Activated T-helper 17 cell treated with anti-CD3 and anti-CD28 coated beads, Interleukin-2, amount 50 U/mL, for 72 hours (primary cell): ENCODE results near the gene MAST2. TPM values are rescaled to one million over a fixed set of nuclear protein-coding genes. Genes with fewer than 3 reads are reported as not detected.
"Not testable (repeated sequence)": the region's sequence is repeated elsewhere in the genome, so short reads cannot be mapped to it uniquely, and the experiment has no call there.

Source experiments
- ATAC-seq: fragments of 150-1000 bp; cut with Tn5 transposase; replicated peaks from 2 replicates; pipeline ENCODE4 v1.10.0; 2021; ENCODE audit warnings: mild to moderate bottlenecking, moderate library complexity
- H3K27ac Mint-ChIP-seq: one replicate; pipeline ENCODE4 v1.8.0; 2022; ENCODE audit warnings: mixed read lengths
- H3K27me3 Mint-ChIP-seq: one replicate; pipeline ENCODE4 v1.8.0; 2022; ENCODE audit warnings: mixed read lengths
- H3K36me3 Mint-ChIP-seq: one replicate; pipeline ENCODE4 v1.8.0; 2022; ENCODE audit warnings: low read depth, mild to moderate bottlenecking, mixed read lengths
- H3K4me1 Mint-ChIP-seq: one replicate; pipeline ENCODE4 v1.8.0; 2022; ENCODE audit warnings: mixed read lengths
- H3K4me3 Mint-ChIP-seq: one replicate; pipeline ENCODE4 v1.8.0; 2022; ENCODE audit warnings: mild to moderate bottlenecking, mixed read lengths
- H3K9me3 Mint-ChIP-seq: one replicate; pipeline ENCODE4 v1.8.0; 2022; ENCODE audit warnings: mixed read lengths
- total RNA-seq, 2 donors: library from RNA; stranded (reverse); gene quantifications; one replicate each; pipeline ENCODE4 v1.2.3, GENCODE V29; 2022

Gene MAST2
- total RNA-seq, 2 donors from 2014 or later: 24.4 to 29.8 TPM

- Mint-ChIP-seq H3K27me3 (no peaks in the 10 kb centered on the region), H3K9me3 (no peaks in the 10 kb centered on the region), H3K36me3 (peaks cover 40% of the 10 kb centered on the region), H3K4me3 (no peak overlapping the region), H3K4me1 (no peaks in the 10 kb centered on the region), H3K27ac (peak overlapping the region; percentile 13)
- ATAC-seq: no peak
Measured at GRCh38 chr1:45833361-45833760, 29.9 kb downstream of the MAST2 start.

- no peaks in the 10 kb centered on the region for H3K9me3 Mint-ChIP-seq
- H3K4me1 Mint-ChIP-seq: no peaks in the 10 kb centered on the region
- no peak overlapping the region for H3K4me3 Mint-ChIP-seq
- H3K27ac Mint-ChIP-seq: no peak overlapping the region
- peaks cover 27% of the 10 kb centered on the region for H3K36me3 Mint-ChIP-seq
- no peaks in the 10 kb centered on the region for H3K27me3 Mint-ChIP-seq
- no peak for ATAC-seq
Measured at GRCh38 chr1:45834689-45835088, 31.3 kb downstream of the MAST2 start.

GRCh38 chr1:45836451-45836850 is 33.0 kb downstream of the MAST2 start:
- no peak overlapping the region for H3K4me3 Mint-ChIP-seq
- H3K9me3 Mint-ChIP-seq: no peaks in the 10 kb centered on the region
- no peaks in the 10 kb centered on the region for H3K27me3 Mint-ChIP-seq
- ATAC-seq: no peak
- no peaks in the 10 kb centered on the region for H3K4me1 Mint-ChIP-seq
- H3K27ac Mint-ChIP-seq: no peak overlapping the region
- peaks cover 15% of the 10 kb centered on the region for H3K36me3 Mint-ChIP-seq

GRCh38 chr1:45836861-45837260 is 33.4 kb downstream of the MAST2 start:
- ATAC-seq, H3K4me3 Mint-ChIP-seq: not testable (repeated sequence)

GRCh38 chr1:45838322-45838721 is 34.9 kb downstream of the MAST2 start:
- H3K27me3 Mint-ChIP-seq, H3K36me3 Mint-ChIP-seq, ATAC-seq, H3K4me1 Mint-ChIP-seq, H3K9me3 Mint-ChIP-seq, H3K27ac Mint-ChIP-seq, H3K4me3 Mint-ChIP-seq: not testable (repeated sequence)

More at GRCh38 chr1:45836861-45837260, 33.4 kb downstream of the MAST2 start:
- H3K36me3 Mint-ChIP-seq: peaks cover 11% of the 10 kb centered on the region
- H3K9me3 Mint-ChIP-seq, H3K27ac Mint-ChIP-seq, H3K27me3 Mint-ChIP-seq, H3K4me1 Mint-ChIP-seq: not testable (repeated sequence)

GRCh38 chr1:45840704-45841103 is 37.3 kb downstream of the MAST2 start:
- no peak for ATAC-seq
- H3K27ac Mint-ChIP-seq: no peak overlapping the region
- no peak overlapping the region for H3K4me3 Mint-ChIP-seq
- H3K4me1 Mint-ChIP-seq: no peaks in the 10 kb centered on the region
- no peaks in the 10 kb centered on the region for H3K9me3 Mint-ChIP-seq
- H3K36me3 Mint-ChIP-seq: no peaks in the 10 kb centered on the region
- H3K27me3 Mint-ChIP-seq: no peaks in the 10 kb centered on the region

GRCh38 chr1:45842786-45843185 is 39.4 kb downstream of the MAST2 start:
- H3K4me1 Mint-ChIP-seq: no peaks in the 10 kb centered on the region
- no peaks in the 10 kb centered on the region for H3K27me3 Mint-ChIP-seq
- peak overlapping the region; percentile 21 for H3K4me3 Mint-ChIP-seq
- no peaks in the 10 kb centered on the region for H3K36me3 Mint-ChIP-seq
- peak; percentile 89 for ATAC-seq
- peak overlapping the region; percentile 24 for H3K27ac Mint-ChIP-seq
- H3K9me3 Mint-ChIP-seq: no peaks in the 10 kb centered on the region

GRCh38 chr1:45843474-45843905 is 40.1 kb downstream of the MAST2 start:
- Mint-ChIP-seq H3K4me1 (no peaks in the 10 kb centered on the region), H3K36me3 (no peaks in the 10 kb centered on the region), H3K9me3 (peaks cover 2% of the 10 kb centered on the region), H3K27me3 (no peaks in the 10 kb centered on the region), H3K27ac (peak overlapping the region; percentile 24), H3K4me3 (peak overlapping the region; percentile 21)
- no peak for ATAC-seq

GRCh38 chr1:45844000-45844399 is 40.6 kb downstream of the MAST2 start:
- H3K27me3 Mint-ChIP-seq, H3K4me3 Mint-ChIP-seq, H3K27ac Mint-ChIP-seq, ATAC-seq, H3K9me3 Mint-ChIP-seq, H3K36me3 Mint-ChIP-seq, H3K4me1 Mint-ChIP-seq: not testable (repeated sequence)

GRCh38 chr1:45846931-45847330 is 43.5 kb downstream of the MAST2 start:
- Mint-ChIP-seq H3K27ac (no peak overlapping the region), H3K27me3 (no peaks in the 10 kb centered on the region), H3K9me3 (peaks cover 10% of the 10 kb centered on the region), H3K4me3 (no peak overlapping the region), H3K4me1 (no peaks in the 10 kb centered on the region), H3K36me3 (no peaks in the 10 kb centered on the region)
- ATAC-seq: no peak

GRCh38 chr1:45848097-45848496 is 44.7 kb downstream of the MAST2 start:
- H3K27me3 Mint-ChIP-seq: no peaks in the 10 kb centered on the region

GRCh38 chr1:45848714-45849113 is 45.3 kb downstream of the MAST2 start:
- Mint-ChIP-seq H3K27me3 (no peaks in the 10 kb centered on the region), H3K27ac (no peak overlapping the region), H3K4me3 (no peak overlapping the region), H3K4me1 (no peaks in the 10 kb centered on the region), H3K9me3 (peaks cover 10% of the 10 kb centered on the region), H3K36me3 (no peaks in the 10 kb centered on the region)
- no peak for ATAC-seq

More at GRCh38 chr1:45848097-45848496, 44.7 kb downstream of the MAST2 start:
- no peak for ATAC-seq
- H3K36me3 Mint-ChIP-seq: no peaks in the 10 kb centered on the region
- H3K4me1 Mint-ChIP-seq: no peaks in the 10 kb centered on the region
- H3K9me3 Mint-ChIP-seq: peaks cover 10% of the 10 kb centered on the region
- no peak overlapping the region for H3K27ac Mint-ChIP-seq
- H3K4me3 Mint-ChIP-seq: no peak overlapping the region

GRCh38 chr1:45850017-45850416 is 46.6 kb downstream of the MAST2 start:
- H3K4me3 Mint-ChIP-seq: no peak overlapping the region
- no peaks in the 10 kb centered on the region for H3K36me3 Mint-ChIP-seq
- no peak for ATAC-seq
- H3K27ac Mint-ChIP-seq: no peak overlapping the region
- no peaks in the 10 kb centered on the region for H3K4me1 Mint-ChIP-seq
- H3K27me3 Mint-ChIP-seq: no peaks in the 10 kb centered on the region
- peaks cover 10% of the 10 kb centered on the region for H3K9me3 Mint-ChIP-seq

- no peak for ATAC-seq
- H3K4me3 Mint-ChIP-seq: no peak overlapping the region
- no peaks in the 10 kb centered on the region for H3K9me3 Mint-ChIP-seq
- H3K27me3 Mint-ChIP-seq: no peaks in the 10 kb centered on the region
- no peaks in the 10 kb centered on the region for H3K4me1 Mint-ChIP-seq
- no peaks in the 10 kb centered on the region for H3K36me3 Mint-ChIP-seq
- H3K27ac Mint-ChIP-seq: no peak overlapping the region
Measured at GRCh38 chr1:45854724-45855123, 51.3 kb downstream of the MAST2 start.

GRCh38 chr1:45857101-45857700 is 53.8 kb downstream of the MAST2 start:
- H3K4me1 Mint-ChIP-seq: peaks cover 8% of the 10 kb centered on the region
- no peaks in the 10 kb centered on the region for H3K9me3 Mint-ChIP-seq
- no peak overlapping the region for H3K4me3 Mint-ChIP-seq
- no peaks in the 10 kb centered on the region for H3K27me3 Mint-ChIP-seq
- H3K36me3 Mint-ChIP-seq: no peaks in the 10 kb centered on the region
- H3K27ac Mint-ChIP-seq: no peak overlapping the region
- ATAC-seq: no peak
